GM10847 (cell line): ENCODE data around the gene CAVIN1.

Source experiments
- POLR2A ChIP-seq: IDR thresholded peaks from 2 replicates; pipeline ENCODE4 v1.6.1; 2011; ENCODE audit not compliant: insufficient read length; ENCODE audit errors: extremely low read depth

Gene CAVIN1, protein sequence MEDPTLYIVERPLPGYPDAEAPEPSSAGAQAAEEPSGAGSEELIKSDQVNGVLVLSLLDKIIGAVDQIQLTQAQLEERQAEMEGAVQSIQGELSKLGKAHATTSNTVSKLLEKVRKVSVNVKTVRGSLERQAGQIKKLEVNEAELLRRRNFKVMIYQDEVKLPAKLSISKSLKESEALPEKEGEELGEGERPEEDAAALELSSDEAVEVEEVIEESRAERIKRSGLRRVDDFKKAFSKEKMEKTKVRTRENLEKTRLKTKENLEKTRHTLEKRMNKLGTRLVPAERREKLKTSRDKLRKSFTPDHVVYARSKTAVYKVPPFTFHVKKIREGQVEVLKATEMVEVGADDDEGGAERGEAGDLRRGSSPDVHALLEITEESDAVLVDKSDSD

DNA sequence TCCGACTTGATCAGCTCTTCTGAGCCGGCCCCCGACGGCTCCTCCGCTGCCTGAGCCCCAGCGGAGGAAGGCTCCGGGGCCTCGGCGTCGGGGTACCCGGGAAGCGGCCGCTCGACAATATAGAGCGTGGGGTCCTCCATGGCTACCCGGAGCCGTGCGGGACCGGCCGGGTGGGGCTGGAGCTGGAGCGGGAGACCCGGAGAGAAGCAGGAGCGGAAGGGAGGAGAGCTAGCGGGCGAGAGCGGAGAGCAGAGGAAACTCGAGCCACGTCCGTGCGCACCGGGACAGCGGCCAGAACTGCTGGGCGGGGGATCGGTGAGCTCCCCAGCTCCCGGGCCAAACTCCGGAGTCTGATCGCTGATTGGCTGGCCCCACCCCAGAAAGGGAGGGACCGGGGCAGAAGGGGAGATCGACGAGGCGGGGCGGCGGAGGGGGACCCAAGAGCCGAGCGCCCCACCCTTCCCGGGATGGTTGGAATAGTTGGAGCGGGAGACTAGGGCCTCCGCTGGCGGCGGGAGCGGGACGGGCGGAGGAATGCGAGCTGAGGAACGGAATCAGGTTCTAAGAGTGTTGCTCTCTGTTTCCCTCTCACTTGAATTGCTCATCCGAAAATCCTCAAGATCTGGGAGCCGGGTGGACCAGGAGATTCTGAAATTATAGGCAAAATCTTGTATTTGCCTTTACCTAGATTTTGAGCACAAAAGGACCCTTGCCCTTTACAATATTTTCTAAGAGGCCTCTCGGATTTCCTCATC is at the start of gene CAVIN1:
TSS of gene CAVIN1 (minus strand) at position 299 of the 755 bp plus-strand sequence. CDS start at position 140, 159 bp downstream.
- TF ChIP-seq POLR2A: no peak

DNA sequence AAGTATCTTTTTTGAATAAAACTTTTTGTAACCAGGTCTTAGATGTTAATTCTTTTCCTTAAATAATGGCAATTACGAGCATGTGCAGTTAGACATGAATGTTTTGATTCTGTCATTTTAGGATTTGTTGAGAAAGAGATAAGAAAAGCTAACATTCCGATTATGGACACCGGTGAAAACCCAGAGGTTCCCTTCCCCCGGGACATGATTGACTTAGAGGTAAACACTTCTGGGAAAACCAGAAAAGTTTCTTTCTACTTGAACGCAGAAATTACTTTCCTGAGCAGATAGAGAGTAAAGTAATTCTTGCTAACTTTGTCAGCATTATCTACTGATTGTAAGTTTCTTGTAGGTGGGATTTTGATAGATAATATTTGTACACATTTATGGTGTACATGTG is 44.8 kb upstream of the CAVIN1 start:
- TF ChIP-seq POLR2A: no peak

DNA sequence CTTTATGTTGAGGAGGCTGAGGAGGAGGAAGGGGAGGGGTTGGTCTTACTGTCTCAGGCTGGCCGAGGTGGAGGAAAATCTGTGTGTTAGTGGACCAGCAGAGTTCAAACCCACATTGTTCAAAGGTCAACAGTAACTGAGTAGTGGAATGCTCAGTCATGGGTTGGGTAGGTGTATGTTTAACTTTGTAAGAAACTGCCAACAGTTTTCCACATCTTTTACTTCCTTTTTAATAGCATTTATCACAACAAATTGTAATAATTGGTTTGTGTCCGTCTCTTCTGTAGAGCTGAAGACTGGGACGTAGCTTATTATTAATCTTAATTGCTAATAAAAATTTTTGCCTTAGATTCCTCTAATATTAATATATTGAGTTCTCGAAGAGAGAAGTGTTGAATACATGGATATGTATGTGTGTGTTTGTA is 40.9 kb upstream of the CAVIN1 start:
- no peak for TF ChIP-seq POLR2A

DNA sequence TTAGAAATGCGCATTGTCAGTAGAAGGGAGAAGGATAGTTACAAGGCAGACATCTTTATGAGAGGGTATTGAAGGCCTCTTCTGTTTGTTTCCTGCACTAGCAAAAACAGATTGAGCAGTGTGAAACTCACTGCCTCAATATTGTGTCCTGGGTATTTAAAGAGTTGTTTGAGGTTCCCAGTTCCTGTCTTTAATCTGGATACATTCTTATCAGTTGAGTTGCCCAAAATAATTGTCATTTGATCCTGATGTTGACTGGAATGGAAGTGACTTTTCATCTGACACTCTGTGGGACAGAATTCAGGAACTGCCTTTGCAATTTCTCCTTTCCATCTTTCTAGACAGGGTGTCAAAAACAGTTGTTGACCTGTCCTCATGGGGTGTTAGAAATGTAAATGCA is 37.3 kb upstream of the CAVIN1 start:
- TF ChIP-seq POLR2A: no peak

DNA sequence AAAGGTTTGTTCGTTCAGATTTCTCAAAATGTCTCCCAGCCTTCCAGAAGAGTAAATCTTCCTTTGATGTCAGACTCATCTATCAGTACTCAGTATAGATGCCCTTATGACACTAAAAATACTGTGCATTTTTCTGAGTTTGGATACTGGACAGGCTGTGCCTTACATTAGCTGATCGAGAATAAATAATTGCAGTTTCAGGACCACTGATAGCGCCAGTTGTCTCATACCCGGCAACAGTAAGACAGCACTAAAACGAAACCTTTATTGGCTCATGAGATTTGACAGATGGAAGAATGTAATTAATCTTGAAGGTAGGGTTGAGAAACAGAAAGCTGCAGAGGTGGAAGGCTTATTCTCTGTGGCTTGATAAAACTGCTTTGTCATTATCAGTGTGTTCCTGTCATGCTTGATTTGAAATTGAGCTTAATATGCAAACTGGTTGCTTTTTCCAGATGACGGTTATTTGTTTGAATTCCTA is 36.8 kb upstream of the CAVIN1 start:
- no peak for TF ChIP-seq POLR2A

DNA sequence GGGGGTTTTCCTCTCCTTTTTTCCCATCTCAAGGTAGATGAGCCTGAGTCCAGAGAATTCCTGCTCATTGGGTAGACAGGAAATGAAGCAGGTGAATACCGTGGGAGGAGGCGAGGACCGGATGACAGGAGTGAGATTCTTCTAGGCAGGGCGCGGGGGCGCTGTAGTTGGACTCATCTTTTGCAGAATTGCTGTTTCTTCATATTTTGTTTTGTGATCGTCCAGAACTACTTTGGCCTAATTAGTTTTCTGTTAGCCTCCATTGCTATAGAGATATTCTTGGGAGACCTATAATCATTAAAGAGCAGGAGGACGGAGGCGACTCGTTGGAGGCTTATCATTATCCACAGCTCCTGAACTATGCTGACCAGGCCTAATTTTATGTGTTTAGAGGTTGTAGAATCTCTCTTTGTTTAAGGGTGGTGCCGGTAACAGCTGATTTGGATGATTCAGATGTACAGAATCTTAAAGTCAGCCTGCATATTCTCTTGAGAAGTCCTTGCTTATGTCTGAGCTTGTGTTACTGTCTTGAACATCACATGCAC is 36.3 kb upstream of the CAVIN1 start:
- TF ChIP-seq POLR2A: no peak

DNA sequence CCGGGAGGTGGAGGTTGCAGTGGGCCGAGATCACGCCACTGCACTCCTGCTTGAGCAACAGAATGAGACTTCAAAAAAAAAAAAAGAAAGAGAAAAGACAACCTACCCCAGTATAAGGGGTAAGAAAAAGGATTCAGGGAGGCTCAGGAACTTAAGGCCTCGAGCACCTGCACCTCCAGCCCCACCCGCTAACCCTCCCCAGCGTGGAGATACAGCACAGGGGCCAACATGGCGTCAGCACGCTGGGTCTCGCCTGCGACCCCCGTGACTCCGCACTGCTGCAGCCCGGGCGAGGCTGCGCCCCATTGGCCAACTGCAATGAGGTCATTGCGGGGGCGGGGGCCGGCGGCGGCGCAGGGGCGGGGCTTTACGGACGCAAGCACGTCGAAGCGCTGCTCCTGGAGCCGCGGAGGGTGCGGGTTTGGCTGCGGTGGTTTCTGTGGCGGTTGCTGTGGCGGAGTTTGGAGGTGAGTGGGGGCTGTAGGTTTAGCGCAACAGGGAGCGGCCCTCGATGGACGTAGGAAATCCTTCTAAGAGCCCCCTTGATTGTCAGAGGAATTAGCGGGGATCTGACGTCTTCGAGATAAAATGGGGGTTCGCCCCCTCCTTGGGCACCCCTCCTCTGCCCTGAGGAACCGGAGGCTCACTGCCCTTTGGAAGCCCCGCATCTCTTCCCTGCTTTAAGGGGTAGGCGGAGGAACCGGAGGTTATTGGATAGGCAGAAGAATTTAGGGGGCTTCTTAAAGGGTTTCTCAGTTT is 35.6 kb upstream of the CAVIN1 start, which contains the start of gene ATP6V0A1:
TSS of gene ATP6V0A1 (plus strand) at position 382 of the 759 bp plus-strand sequence. CDS start 2,017 bp downstream, outside the sequence.
- peak; percentile 70 for TF ChIP-seq POLR2A

DNA sequence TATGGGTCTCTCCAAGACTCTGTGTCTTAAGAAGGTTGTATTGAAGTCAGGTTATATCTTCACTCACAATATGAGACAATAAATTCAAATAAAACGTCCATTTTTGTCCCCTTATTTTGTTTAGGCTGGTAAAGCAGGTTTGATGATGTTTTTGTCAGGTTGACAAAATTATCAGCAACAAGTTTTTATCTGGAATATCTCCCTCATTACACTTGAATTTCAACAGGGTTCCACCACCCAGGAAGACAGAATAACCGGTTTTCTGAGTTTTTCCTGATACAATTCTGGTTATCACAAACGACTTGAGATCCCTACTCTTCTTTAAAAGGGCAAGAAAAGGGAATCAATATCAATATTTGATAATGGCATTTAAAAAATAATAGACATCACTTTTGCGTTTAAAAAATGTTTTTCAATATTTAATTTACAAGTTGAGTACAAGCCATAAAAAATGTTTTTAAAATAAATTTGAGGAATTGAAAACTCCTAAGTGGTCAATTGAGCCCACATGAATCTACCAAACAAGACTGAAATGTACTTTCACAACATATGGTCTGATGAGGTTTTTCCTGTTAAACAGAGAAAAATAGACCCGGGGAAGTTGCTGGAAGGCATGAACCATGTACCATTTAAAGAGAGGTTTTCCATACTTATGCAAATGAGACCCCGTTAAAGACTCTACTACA is 34.2 kb upstream of the CAVIN1 start:
- no peak for TF ChIP-seq POLR2A

DNA sequence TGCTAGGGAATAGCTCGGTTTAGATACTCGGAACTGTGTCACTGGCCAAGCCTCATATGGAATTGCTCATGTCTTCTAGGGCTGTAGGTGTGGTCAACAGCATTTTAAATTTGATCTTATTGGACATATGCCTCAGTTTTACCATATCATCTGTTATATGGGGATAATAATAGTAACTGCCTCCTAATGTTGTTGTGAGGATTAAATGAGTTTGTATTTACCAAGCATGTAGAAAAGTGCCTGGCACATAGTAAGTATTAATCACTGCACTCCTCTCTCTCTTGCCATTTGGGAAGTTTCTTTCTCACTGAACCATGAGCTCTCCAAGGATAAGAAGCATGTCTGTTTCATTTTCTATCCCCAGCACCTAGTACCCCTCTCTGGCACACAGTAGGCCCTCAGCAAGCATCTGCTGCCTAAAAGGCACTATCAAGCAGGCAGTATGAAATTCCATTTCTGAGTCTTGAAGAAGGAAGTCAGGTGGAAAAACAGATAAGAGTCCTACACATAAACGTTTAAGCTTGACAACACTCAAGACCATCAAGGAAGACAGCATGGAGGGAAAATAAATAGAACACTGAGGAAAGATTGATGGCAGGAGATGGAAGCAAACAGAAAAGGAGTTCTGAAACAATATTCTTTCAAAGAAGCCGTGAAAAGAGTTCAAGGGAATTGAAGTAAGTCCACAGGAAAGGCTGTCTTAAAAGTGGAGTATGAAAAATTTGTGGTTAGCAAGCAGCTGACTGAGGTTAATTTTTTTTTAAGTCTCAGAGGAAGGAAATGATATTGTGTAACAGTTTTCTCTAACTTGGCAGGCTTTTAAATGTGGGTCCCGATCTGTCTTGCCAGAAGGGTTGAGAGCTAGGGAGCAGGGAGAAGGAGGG is 33.4 kb upstream of the CAVIN1 start:
- no peak for TF ChIP-seq POLR2A

DNA sequence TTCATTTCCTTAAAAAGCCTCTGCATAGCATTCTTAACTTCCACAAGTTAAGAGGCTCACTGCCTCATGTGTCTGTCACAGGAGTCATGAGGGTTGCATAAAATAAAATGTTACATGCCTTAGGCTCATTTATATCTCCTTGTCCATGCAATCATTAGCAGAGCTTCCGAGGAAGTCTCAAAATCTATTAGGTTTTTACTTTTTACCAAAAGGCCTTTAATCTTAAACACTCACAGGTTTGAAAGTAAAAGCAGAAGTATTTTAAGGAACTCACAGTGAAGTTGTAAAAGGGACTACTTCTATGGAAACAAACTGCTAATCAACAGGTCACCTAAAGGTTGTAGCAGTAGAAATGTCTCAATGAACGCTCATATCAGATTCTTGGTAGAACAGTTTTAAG is 30.4 kb upstream of the CAVIN1 start:
- no peak for TF ChIP-seq POLR2A

DNA sequence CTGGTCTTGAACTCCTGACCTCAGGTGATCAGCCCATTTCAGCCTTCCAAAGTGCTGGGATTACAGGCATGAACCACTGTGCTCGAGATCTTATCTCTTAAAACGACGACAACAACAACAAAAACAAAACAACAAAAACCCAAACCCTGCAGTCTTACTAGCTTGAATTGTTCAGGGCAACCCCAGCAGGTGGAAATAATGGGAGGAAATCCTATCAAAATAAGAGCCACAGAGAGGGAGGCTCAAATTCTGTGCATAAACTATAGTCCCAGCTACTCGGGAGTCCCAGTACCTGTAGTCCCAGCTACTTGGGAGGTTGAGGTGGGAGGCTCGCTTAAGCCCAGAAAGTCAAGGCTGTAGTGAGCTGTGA is 19.1 kb upstream of the CAVIN1 start:
- no peak for TF ChIP-seq POLR2A

DNA sequence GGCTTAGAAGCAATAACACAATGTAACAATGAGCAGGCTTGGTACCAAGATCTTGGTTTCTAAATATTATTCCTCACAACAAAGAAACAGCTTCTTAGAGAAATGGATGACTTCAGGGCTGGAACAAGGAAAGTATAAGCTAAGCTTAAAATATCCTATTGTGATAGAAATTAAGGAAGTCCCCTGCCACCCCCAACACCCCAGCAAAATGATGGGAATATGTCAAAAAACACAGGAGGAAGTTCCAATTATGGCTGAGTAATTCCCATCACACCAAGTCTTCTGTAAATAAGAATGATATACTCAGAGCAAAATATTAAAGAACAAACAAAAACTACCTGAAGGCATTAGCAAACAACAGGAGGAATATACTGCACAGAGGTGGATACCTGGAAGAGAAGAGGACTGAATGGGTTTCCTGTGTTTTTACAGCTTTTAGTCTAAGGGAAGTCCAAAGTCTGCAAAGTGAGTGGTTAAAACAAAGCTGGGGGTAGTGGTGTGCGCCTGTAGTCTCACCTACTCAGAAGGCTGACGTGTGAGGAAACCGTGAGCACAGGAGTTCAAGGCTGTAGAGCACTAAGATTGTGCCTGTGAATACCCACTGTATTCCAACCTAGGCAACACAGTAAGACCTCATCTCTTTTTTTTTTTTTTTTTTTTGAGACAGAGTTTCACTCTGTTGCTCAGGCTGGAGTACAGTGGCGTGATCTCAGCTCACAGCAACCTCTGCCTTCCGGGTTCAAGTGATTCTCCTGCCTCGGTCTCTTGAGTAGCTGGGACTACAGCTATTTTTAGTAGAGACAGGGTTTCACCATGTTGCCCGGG is 18.5 kb upstream of the CAVIN1 start:
- no peak for TF ChIP-seq POLR2A

DNA sequence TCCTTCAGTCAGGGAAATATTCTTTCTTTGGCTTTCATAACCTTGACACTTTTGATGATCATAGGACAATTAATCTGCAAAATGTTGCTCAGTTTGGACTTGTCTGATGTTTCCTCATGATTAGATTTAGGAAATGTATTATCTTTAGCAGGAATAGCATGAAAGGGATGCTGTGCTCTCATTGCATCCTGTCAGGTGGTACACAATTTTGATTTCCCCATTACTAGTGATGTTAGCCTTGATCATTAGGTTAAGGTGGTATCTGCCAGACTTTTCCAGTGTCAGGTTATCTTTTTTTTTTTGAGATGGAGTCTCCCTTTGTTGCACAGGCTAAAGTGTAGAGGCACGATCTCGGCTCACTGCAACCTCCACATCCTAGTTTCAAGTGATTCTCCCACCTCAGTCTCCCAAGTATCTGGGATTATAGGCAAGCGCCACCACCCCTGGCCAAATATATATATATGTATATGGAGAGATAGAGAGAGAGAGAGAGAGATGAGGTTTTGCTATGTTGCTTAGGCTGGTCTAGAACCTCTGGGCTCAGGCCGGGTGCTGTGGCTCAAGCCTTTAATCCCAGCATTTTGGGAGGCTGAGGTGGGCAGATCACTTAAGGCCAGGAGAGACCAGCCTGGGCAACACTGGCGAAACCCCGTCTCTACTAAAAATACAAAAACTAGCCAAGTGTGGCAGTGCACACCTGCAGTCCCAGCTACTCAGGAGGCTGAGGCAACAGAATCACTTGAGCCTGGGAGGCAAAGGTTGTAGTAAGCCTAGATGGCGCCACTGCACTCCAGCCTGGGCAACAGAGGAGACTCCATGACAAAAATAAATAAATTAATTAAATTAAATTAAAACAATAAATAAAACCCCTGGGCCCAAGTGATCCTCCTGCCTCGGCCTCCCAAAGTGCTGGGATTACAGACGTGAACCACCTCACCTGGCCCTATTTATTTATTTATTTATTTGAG is 15.8 kb upstream of the CAVIN1 start:
- no peak for TF ChIP-seq POLR2A
